HG03520 (cell line): ENCODE data around the gene YBX1.
"Not testable (repeated sequence)": the region's sequence is repeated elsewhere in the genome, so short reads cannot be mapped to it uniquely, and the experiment has no call there.

Experiments used
- ATAC-seq: cut with Tn5 transposase; IDR thresholded peaks from one replicate; pipeline ENCODE4 v1.9.1; 2021; ENCODE audit warnings: mild to moderate bottlenecking, moderate library complexity; ENCODE audit not compliant: unreplicated experiment

The YBX1 gene

GRCh38 chr1:42686418-42686817 lies 4.2 kb downstream of the YBX1 start:
- no peak for ATAC-seq

DNA sequence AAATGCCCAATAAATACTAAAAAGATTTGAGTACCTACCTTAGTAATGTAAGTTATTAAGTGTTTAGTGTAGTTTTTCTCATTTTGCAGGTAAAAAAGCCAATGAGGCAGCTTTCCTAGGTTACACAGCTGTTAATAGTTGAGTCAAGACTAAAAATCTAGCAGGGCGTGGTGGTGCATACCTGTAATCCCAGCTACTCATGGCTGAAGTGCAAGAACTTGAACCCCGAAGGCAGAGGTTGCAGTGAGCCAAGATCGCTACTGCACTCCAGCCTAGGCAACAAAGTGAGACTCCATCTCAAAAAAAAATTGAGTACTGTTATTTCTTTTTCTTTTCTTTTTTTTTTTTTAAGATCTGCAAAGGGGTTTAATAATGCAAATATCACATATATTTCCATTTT lies 7.7 kb downstream of the YBX1 start:
- ATAC-seq: no peak

GRCh38 chr1:42690477-42691156 lies 8.4 kb downstream of the YBX1 start:
- ATAC-seq: no peak

GRCh38 chr1:42691157-42691498 lies 8.9 kb downstream of the YBX1 start:
- ATAC-seq: no peak

- no peak for ATAC-seq
Measured at GRCh38 chr1:42692461-42692860, 10.2 kb downstream of the YBX1 start.

DNA sequence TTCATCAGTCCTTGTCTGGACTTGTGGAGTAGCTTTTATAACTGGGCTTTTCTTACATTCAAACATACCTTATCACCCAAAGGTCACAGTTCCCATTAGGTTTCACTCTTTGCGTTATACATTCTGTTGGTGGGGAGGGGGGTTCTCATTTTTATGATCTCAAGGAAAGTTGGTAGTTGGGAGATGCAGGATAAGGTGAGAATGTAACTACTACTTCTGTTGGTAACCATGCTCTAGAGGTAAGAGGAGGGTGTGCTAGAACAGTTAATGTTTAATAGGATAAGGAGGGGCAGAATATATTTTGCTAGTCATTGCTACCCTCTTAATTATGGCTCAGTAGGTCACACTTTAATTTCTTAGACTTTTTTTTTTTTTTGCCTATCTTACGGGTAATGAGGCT lies 10.7 kb downstream of the YBX1 start:
- no peak for ATAC-seq

GRCh38 chr1:42698081-42698813 lies 16.0 kb downstream of the YBX1 start:
- no peak for ATAC-seq

- no peak for ATAC-seq
Measured at GRCh38 chr1:42700006-42700405, 17.8 kb downstream of the YBX1 start.

GRCh38 chr1:42703888-42704464 lies 21.8 kb downstream of the YBX1 start:
- no peak for ATAC-seq

DNA sequence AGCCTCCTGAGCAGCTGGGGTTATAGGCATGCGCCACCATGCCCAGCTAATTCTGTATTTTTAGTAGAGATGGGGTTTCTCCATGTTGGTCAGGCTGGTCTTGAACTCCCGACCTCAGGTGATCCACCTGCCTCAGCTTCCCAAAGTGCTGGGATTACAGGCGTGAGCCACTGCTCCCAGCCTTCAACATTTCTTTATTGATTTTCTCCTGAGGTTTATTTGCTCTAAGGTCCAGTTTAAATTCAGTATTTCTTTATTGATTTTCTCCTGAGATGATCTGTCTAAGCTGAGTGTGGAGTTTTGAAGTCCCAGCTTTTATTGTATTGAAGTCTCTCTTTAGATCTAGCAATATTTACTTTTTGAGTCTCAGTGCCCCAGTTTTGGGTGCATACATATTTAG lies 30.6 kb downstream of the YBX1 start:
- ATAC-seq: not testable (repeated sequence)

DNA sequence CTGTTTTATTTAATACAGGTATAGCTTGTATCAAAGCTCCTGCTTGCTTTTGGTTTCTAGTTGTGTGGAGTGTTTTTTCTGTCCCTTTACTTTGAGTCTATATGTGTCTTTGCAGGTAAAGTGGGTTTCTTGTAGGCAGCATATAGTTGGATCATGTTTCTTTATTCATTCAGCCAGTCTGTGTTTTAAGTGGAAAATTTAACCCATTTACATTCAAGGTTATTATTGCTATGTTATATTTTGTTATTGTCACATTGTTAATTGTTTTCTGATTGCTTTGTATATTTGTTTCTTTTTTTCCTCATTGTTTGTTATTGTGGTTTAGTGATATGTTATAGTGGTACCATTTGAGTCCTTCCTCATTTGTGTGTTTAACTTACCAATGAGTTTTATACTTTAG lies 31.1 kb downstream of the YBX1 start:
- ATAC-seq: no peak

- not testable (repeated sequence) for ATAC-seq
Measured at GRCh38 chr1:42714441-42714840, 32.2 kb downstream of the YBX1 start.

GRCh38 chr1:42720868-42721267 lies 38.6 kb downstream of the YBX1 start:
- no peak for ATAC-seq

- no peak for ATAC-seq
Measured at GRCh38 chr1:42721926-42722325, 39.7 kb downstream of the YBX1 start.

DNA sequence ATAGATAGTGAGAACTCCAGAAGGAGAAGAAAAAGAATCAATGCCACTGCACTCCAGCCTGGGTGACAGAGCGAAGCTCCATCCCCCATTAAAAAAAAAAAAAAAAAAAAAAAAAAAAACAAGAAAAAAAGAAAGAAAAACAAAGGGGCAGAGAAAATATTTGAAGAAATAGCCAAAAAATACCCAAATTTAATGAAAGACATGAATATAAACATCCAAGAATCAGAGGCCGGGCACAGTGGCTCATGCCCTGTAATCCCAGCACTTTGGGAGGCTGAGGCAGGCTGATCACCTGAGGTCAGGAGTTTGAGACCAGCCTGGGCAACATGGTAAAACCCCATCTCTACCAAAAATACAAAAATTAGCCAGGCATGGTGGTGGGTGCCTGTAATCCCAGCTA lies 40.2 kb downstream of the YBX1 start:
- not testable (repeated sequence) for ATAC-seq

DNA sequence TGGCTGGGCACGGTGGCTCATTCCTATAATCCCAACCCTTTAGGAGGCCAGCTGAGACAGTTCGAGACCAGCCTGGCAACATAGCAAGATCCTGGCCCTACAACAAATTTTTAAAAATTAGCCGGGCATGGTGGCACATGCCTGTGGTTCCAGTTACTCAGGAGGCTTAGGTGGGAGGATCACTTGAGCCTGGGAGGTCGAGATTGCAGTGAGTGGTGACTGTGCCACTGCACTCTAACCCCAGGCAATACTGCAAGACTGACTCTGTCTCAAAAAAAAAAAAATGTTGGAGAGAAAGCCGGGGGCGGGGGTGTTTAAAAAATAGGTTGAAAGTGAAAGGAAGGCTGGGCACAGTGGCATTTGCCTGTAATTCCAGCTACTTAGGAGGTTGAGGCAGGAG lies 41.3 kb downstream of the YBX1 start:
- no peak for ATAC-seq

GRCh38 chr1:42725820-42726219 lies 43.6 kb downstream of the YBX1 start:
- not testable (repeated sequence) for ATAC-seq

DNA sequence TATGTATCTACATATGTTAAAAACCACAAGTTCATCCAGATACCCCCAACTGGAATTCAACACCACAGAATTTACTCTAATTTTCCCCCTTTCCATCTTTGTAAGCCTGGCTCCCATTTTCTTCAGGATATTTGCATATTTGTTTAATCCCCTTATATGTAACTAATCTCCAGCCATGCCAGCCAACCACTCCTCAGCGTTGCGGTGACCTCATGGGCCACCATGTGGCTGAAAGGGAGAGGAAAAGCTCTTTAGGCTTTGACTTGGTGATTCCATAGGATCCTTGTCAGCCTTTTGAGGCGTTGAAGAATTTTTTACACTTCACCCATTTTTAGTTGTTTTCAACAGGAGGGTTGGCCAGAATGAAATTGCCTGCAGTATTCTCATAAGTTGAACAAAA lies 47.8 kb downstream of the YBX1 start:
- no peak for ATAC-seq

- ATAC-seq: no peak
Measured at GRCh38 chr1:42730988-42731387, 48.8 kb downstream of the YBX1 start.

DNA sequence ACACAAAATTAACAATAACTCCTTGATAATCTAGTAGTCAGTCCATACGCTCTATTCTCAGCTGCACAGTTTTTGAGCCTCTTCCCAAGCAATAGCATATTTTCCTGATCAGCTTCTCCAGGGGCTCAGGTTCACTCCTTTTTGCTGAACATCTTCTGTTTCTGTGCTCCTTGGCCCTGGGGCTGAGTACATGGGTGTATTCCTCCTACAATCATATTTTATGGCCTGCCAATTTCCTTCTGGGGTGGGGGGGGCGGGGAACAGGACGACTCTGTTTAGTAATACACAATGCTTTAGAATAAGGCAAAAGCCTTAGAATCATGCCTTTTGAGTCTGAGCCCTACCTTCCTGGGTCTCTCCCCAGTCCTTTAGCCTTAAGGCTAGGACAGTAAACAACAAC lies 49.4 kb downstream of the YBX1 start:
- no peak for ATAC-seq

- no peak for ATAC-seq
Measured at GRCh38 chr1:42732126-42732680, 50.0 kb downstream of the YBX1 start.
